Skeletal muscle cell (primary cell): ENCODE results near the gene DCDC1.

ENCODE experiments used
- DNase-seq: peaks from one replicate; pipeline ENCODE4 v3.0.0-alpha.2; 2010; ENCODE audit warnings: low read depth
- H3K4me3 ChIP-seq: 2 replicates; pipeline ENCODE4 v1.5.1; 2011; ENCODE audit warnings: low read depth, mild to moderate bottlenecking, control low read depth, low read length, moderate library complexity

DCDC1 gene

GRCh38 chr11:30936491-30936890, 433.0 kb downstream of the DCDC1 start:
- no peak for DNase-seq
- H3K4me3 ChIP-seq = no peak overlapping the region

GRCh38 chr11:30935861-30936260, 433.7 kb downstream of the DCDC1 start:
- no peak for DNase-seq
- H3K4me3 ChIP-seq = no peak overlapping the region

DNA sequence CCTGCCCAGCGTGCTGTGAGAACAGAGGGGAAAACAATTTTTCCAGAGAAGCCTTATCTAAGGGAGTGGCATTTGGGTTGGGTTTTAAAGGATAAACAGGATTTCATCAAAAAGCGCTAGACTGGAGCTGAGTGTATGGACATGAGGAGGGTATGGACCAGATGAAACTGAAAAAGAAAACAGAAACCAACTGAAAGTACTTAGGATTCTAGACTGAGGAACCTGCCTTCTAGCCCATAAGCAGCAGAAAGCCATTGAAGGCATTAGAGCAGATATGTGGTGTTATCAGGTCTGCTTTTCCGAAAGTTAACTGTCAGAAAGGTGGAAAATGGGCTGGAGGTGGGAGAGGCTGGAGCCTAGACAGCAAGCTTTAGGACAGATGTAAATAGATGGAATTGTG, 443.4 kb downstream of the DCDC1 start:
- no peak overlapping the region for H3K4me3 ChIP-seq
- DNase-seq = no peak

GRCh38 chr11:30921811-30922210, 447.7 kb downstream of the DCDC1 start:
- DNase-seq = no peak
- no peak overlapping the region for H3K4me3 ChIP-seq

DNA sequence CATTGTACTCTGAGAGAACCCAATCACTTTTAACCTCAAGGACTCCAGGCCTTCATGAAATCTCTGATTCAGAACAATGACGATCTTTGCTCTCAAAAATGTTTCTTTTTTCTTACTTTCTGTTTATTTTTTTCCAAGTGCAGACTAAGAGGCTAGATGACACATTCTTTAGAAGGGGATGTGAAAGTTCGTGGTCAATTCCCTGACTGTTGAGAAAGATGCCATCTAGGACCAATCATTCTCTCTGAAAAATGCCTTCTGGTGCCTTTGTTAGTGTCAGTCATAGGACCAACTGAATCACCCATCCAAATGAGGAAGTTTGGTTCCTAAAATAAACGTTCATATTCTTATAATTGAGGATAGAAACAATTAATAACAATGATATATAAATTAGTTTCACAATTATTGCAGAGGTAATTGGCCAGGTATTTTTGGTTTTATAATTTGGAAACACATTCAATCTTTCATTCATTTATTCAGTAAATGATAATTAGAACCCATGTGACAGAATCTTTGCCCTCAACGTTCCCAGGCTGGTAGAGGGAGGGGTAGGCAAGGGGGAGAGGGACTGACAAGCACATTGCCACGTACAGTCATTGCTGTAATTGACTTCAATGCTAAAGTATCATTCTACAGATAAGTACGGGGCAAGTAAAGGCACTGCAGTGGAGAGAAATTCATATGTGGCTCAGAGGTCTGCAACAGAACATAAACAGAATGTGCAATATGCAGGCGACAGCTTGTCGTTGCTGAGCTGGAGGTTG, 450.0 kb downstream of the DCDC1 start:
- DNase-seq = no peak
- no peak overlapping the region for H3K4me3 ChIP-seq

GRCh38 chr11:30917859-30918478, 451.6 kb downstream of the DCDC1 start:
- no peak overlapping the region for H3K4me3 ChIP-seq
- DNase-seq = no peak

DNA sequence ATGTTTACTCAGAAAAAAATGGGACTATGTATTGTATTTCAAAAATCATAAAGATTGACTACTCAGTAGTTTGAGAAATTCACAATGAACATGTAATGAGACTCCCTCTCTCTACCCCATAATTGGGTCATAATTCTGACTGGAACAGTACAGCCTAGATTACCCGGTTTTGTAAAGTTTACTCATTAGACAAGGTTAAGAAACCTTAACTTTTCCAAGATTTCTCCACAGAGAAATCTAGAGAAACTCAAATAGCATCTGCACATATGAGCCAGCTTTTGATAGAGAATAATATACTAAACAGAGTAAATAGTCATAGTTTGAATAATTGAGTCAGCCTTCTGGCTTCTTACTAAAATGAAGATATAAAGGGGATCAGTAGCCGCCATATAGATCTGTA, 452.3 kb downstream of the DCDC1 start:
- no peak overlapping the region for H3K4me3 ChIP-seq
- DNase-seq = no peak

DNA sequence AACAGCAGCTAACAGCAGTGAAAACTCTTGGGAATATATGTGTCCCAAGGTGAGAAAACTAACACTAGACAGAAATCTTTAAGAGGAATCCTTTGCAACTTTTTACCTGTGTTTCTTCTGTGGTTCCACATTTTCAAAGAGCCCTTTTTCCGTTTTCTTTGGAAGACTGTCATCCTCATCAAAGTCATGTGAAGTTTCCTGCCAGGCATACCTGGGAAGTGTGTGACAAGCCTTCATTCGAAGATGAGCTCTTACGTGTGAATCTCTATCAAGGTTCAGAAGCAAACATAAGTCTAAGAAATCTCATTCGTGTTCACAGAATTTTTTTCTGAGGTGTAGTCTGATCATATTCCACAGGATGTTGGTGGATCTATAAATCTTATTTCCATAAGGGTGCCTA, 452.8 kb downstream of the DCDC1 start:
- DNase-seq = no peak
- H3K4me3 ChIP-seq = no peak overlapping the region

DNA sequence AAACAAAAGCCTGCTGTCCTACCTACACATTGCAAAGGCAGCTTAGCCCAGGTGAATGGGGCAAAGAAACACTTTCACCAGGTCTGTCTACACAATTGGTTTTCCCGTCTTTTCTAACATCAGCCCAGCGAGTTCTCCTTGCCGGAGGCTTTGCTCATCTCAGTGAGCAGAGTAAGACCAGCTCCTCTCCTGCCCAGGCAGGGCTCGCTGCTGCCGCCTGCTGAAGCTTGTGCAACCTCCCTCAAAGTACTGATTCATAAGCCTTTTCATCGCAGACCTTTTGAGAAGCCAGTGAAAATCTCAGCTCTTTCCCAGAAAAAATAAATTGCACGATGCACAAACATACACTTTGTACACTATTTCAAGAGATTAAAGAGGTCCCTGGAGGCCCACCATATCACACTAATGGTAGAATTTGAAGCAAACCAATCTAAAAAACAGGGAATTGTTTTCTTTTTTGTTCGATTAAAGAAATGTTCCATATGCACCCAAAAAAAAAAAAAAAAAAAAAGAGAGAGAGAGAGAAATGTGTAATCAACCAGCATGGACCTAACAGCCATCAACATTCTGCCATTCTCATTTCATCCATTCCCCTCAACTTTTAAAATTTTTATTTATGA, 455.3 kb downstream of the DCDC1 start:
- H3K4me3 ChIP-seq = no peak overlapping the region
- DNase-seq = peak; percentile 39

GRCh38 chr11:30911247-30911646, 458.3 kb downstream of the DCDC1 start:
- no peak overlapping the region for H3K4me3 ChIP-seq
- DNase-seq = no peak

- no peak for DNase-seq
- H3K4me3 ChIP-seq = no peak overlapping the region
These were observed 460.7 kb downstream of the DCDC1 start for GRCh38 chr11:30908857-30909256.

DNA sequence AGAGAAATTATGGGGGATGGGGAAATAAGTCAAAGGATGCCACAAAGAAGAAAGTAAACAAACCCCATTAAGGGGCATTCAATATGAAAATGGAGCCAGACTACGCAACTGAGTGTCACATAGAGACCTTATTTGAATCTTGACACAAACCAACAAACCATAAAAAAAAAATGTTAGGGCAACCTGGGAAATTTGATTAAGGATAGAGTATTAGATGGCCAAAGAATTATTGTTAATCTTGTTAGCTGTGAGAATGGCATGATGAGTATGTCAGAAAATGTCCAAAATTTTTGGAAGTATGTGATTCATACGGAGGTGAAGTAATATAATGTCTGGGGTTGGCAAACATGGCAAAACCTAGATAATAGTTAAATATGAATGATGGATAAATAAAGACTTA, 461.3 kb downstream of the DCDC1 start:
- no peak for DNase-seq
- no peak overlapping the region for H3K4me3 ChIP-seq

DNA sequence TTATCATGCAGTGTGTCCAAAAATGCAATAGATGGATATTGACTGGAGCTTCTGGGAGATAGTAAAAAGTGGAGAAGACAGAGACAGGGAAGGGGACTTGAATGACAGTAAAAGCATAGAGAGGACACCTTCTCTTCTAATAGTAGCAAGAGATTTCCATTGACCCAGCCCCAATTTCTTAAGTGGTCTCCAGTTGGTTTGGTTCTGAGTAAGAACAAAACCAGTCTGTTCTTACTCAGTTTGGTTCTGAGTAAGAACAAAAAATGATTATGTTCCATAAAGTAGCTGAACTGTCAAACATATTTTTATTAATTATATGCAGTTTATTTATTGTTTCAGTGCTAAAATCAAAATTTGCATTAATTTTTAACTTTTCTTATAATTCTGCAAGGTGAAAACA, 466.6 kb downstream of the DCDC1 start:
- no peak overlapping the region for H3K4me3 ChIP-seq
- no peak for DNase-seq

DNA sequence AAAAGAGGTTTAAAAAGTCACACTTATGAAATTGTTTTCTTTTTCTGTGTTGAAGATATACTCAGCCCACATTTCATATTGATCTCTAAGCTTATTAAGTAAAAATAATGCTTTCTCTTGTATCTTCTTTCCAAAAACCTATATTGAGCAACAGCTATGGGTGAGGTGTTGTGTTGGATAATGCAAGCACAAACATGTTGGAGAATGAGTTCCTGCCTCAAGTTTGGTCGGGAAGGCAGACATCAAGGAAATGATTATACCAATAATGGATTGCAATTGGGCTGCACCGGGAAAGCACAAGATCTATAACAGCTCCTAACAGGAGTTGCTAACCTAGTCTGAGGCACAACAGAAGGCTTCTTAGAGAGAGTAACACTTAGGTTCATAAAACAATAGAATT, 474.5 kb downstream of the DCDC1 start:
- H3K4me3 ChIP-seq = no peak overlapping the region
- DNase-seq = no peak

DNA sequence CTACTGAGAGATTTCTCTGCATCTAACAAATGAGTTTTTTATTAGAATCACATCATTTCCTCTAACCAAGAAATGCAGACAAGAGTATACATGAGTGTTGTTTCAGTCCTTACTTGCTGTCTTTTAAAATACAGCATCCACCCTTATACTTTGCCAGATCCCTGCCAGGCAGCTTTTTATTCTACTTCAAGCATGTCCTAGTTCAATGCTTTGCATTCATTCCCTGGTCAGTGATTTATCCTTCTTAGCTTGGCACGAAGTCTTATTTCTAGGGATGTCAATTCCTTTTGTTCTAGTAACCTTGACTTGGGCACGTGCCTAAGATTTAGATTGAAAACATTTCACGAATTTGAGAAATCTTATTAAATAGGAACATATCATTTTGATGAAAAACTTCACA, 476.2 kb downstream of the DCDC1 start:
- no peak overlapping the region for H3K4me3 ChIP-seq
- DNase-seq = no peak

GRCh38 chr11:30889143-30889794, 480.3 kb downstream of the DCDC1 start:
- peak; percentile 23 for DNase-seq
- H3K4me3 ChIP-seq = no peak overlapping the region

DNA sequence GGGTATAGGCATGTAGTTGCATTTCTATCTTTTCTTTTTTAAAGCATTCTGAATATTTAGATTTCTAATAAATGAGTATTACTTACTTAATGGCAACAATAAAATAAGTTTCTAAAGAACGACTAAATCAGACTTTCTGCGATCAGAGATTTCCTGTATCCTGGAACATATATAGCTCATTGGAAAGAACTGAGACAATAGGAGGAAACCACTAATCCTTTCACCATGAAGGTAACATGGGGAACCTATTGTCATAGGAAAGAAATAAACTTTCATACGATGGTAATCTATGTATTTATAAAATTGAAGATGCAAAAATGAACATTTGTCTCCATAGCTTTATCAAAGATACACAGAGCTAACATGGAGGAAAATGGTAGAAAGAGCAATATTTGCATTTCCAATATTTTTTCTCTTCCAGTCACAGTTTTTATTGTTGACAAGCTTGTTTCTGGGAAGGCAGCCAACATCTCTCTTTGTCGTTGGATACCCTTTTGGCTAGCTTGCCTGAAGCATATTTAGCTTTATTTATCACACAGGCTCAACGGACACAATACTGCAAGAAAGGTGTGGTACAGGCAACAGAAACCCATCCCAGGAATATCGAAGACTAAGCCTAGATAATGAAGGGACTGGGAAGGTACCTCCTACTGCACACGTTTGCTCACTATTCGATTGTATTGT, 490.1 kb downstream of the DCDC1 start:
- no peak overlapping the region for H3K4me3 ChIP-seq
- DNase-seq = no peak

DNA sequence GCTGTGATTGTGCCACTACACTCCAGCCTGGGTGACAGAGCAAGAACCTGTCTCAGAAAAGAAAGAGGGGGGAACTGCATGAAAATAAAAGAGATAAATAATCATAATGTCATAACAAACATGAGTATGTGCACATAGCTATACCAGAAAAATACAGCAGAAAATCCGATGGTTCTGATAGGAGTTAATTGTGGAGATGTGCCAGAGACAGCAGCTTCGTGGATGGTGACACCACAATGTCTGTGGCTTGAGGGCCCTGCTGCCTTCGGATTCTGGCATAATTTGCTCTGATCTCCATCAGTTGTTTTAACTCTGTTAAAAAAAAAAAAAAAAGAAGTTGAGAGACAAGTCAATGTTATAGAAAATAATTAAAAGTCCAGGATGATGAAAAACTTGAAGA, 491.1 kb downstream of the DCDC1 start:
- no peak for DNase-seq
- no peak overlapping the region for H3K4me3 ChIP-seq

- DNase-seq = peak; percentile 19
- H3K4me3 ChIP-seq = no peak overlapping the region
These were observed 492.7 kb downstream of the DCDC1 start for GRCh38 chr11:30876663-30877396.
